HG02870 (cell line): ENCODE results near the gene SERPINB8.

Experiments
- ATAC-seq: cut with Tn5 transposase; IDR thresholded peaks from one replicate; pipeline ENCODE4 v1.9.1; 2021; ENCODE audit warnings: mild to moderate bottlenecking, moderate library complexity; ENCODE audit not compliant: unreplicated experiment

The SERPINB8 gene

DNA sequence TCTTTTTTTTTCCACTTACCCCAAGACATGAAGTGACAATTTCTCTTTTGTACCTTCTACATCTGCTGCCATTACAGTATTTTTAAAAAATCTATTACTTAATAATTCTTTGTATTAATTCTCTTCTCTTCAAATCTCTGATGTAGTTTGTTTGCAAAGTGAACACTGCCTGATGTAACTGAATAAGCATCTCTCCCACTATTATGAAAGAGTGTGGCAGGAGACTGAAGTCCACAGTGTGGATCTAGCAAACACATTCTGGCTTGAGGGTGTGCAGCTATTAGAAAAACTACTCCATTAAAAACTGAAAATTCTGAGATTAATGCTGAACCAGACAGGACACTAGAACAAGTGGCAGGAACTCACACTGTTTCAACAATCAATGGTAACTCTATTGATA lies 5.0 kb upstream of the SERPINB8 start:
- no peak for ATAC-seq

DNA sequence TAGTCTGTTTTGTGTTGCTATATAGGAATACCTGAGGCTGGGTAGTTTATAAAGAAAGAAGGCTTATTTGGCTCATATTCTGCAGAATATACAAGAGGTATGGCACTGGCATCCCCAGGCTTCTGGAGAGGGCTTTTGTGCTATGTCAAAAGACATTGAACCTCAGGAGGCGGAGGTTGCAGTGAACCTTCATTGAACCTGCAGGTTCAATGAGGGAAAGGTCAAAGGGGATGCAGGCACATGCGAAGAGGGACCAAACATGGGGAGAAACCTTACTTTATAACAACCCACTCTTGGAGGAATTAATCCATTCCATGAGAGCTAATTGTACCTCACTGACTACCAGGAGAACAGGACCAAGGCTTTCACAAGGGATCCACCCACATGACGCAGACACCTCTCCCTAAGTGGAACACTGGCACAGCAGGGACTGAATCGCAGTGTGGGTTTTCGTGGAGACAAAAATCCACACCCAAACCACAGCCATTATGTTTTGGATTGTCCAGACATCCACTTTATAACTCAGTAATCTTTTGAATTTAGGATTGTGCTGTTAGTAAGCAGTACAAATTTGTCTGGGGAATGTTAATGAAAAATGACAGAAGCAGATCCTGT lies 4.1 kb upstream of the SERPINB8 start:
- no peak for ATAC-seq

DNA sequence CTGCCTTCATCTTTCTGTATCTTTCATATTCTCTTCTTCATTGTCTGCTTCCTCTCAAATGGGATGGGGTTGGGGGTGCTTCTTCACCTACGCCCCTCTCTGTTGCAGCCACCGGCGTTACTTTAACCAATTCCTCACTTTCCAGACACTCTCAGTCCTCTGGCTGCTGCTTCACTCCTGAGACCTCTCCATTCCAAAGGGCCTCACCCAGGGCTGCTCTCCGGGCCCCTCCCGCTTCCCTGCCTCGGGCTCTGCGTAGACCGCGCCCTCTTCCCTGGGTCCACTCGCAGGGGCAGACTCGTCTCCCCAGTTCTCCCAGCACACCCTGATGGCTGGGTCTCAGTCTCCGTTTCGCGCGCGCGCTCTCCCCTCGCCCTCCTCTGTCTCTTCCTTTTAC lies 926 bp downstream of the SERPINB8 start:
- peak; percentile 0 for ATAC-seq

DNA sequence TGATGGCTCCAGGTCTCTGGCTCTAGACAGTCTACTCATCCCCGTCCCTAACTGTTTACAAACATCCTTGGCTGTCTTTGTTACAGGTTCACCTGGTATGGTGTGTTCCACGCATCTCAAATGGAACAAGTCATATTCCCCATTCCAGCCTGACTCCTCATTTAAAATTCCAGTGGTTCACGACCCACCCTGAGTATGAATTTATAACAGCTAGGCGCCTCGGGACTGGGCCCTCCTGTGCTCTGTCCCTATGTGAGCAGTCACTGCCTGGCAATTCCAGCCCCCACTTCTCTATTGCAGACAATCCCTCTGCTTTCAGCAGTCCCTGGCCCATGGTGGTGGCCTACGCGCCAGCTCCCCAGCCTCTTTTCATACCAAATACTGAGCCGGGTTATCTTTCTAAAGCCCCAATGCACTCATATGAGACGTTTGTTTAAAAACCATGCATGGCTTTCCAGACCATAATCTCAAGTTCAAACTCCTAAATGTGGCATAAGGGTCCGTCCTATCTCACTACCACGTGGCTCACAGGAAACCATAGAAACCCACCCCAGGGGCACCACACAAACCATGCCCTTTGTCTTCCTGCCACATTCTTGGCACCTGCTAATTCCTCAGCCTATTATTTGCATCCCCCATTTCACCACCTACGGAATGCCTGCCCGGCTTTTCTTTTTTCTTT lies 1.6 kb downstream of the SERPINB8 start:
- no peak for ATAC-seq

DNA sequence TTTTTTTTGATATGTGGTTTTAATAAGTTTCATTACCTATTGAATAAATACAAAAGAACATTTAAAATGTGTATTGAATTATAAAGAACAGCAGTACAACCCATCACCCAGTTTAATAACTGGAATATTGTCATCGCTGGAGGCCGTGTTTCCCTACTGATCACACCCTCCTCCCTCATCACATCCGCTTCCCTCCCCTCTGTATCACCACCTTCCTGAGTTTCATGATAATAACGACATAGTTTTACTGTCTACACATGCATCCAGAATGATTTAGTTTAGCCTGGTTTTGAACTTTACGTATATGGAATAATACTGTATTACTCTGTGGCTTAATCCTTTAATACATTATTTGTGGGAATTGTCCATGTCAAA lies 2.1 kb downstream of the SERPINB8 start:
- ATAC-seq: no peak

DNA sequence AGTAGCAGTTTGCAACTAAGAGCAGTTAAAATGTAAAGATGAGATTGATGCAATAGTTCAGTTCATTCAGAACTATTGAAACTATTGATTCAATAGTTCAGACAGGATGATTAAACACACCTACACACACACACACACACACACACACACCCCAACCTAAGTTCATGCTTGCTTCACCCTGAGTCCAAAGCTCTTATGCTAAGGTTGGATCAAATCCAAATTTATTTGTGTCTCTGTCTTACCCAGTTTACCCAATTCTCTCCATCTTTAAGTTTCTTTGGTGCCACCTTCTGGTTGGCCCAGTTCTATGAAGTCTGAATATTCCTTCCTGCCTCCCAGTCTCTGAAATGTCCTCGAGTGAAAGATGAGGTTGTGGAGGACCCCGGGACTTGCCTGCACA lies 5.1 kb downstream of the SERPINB8 start:
- no peak for ATAC-seq

DNA sequence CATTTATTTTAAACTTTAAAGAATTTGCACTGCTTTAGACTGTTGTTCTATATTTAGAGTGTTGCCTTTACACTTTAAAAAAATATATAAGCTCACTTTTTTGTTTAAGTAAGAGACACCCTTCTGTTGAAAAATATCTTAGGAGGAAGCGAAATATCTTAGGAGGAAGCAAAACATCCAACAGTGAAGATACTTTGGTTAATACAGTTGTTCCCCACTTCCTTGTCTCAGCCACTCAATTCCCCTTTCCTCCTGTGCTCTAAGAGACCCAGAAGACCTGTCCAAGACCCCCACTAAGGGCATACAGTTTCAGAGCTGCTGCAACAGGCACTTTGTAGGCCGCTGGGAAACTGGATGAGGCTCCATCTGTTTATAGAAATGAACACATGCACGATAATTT lies 5.7 kb downstream of the SERPINB8 start:
- peak; percentile 43 for ATAC-seq

DNA sequence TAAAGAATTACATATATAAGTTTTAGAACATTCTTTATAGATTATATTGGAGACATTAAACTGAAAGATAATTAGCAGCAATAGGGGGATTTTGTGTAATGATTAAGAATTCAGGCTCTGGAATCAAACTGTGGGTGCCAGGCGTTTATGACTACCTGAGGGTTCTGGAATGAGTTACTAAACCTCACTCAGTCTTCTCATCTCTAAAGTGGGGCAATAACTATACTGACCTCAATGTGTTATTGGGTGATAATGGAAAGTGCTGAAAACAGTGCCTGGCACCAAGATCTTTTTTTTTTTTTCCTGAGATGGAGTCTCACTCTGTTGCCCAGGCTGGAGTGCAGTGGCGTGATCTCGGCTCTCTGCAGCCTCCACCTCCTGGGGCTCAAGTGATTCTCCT lies 7.2 kb downstream of the SERPINB8 start:
- ATAC-seq: no peak

DNA sequence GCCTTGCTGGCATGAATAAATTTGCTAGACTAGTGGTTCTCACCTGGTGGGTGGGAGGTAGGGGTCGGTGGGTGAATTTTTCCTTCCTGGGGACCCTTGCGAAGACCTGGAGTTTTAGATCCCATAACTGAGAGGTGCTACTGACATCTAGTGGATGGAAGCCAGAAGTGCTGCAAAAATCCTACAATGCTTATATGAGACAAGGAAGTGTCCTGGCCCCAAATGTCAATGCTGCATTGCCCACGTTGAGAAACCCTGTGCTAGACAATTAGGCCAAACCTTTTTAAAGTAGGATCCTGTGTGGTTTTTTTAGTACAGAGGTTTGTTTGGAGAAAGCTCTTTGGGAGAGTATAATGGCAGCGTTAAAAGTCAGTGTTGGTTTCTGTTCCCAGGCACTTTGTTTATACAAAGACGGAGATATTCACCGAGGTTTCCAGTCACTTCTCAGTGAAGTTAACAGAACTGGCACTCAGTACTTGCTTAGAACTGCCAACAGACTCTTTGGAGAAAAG lies 9.6 kb downstream of the SERPINB8 start:
- peak; percentile 35 for ATAC-seq

DNA sequence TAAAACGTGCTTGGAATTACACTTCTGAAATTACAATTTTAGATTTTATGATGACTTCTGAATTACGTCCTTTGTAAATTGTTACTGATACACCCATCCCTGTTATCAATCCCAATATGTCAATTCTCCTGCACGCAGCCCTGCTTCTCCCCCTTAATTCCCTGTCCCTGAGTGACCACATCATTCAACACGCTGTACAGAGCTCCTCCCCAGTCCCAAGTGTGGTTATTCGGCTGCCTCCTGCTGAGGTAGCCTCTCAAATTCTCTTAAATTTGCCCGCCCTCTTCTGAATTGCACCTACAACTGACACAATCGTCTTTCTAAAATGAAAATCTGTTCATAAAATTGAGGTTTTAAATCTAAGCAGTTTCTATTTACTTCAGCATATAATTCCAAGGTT lies 10.1 kb downstream of the SERPINB8 start:
- ATAC-seq: no peak

DNA sequence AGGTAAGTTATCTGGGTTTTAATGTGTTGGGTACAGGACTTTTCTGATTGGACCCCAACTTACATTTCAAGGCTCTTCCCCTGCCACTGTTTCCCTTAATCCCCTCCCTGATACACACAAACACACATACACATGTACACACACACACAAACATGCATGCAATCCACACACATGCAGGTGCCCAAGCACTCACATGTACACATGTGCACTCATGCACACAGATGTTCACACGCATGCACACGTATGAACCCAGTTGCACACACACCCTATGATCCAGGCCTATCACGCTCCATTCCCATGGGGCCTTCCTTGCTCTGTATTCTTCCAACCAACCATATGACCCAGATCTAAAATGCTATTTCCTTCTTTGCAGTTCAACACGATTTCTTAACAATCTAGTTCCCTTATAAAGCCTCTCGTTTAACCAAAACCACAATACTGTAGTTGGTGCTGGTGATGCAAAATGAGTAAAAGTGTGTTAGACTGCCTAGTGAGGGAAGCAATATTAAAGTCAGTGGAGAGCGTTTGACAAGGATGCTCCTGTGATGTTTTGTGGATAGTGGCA lies 11.1 kb downstream of the SERPINB8 start:
- no peak for ATAC-seq

DNA sequence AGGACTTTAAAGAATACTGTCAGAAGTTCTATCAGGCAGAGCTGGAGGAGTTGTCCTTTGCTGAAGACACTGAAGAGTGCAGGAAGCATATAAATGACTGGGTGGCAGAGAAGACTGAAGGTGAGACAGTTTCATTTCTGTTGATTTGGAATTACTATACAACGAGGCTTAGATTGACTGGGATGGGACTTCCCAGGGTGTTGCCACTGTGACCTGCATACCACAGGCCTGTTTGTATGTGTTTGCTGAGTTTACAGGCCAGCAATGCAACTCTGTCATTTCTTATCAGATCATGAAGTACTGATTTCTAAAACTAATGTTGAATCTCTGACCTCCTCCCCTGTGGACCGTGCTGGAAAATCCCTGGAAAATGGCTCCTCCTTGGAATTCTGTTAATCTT lies 11.8 kb downstream of the SERPINB8 start:
- peak; percentile 51 for ATAC-seq

DNA sequence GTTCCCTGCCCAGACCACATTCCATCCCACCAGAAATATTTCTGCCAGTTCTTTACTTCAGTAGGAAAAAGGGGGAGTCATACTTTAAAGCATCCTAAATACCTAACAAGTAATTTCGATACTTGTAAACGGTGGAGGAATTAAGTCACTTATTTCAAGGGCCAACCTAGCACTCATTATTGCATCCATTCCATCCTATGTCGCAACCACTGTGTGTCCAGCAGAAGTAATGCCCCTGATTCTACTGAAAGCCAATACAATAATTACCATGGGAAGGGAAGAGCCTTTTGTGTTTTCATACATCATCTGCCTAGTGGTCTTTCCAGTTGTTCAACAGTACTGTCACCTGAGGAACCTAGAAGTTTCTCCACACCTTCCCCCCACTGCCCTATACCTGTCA lies 12.5 kb downstream of the SERPINB8 start:
- ATAC-seq: no peak

DNA sequence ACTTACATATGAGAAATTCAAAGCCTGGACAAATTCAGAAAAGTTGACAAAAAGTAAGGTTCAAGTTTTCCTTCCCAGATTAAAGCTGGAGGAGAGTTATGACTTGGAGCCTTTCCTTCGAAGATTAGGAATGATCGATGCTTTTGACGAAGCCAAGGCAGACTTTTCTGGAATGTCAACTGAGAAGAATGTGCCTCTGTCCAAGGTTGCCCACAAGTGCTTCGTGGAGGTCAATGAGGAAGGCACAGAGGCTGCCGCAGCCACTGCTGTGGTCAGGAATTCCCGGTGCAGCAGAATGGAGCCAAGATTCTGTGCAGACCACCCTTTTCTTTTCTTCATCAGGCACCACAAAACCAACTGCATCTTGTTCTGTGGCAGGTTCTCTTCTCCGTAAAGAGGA lies 17.0 kb downstream of the SERPINB8 start:
- no peak for ATAC-seq

DNA sequence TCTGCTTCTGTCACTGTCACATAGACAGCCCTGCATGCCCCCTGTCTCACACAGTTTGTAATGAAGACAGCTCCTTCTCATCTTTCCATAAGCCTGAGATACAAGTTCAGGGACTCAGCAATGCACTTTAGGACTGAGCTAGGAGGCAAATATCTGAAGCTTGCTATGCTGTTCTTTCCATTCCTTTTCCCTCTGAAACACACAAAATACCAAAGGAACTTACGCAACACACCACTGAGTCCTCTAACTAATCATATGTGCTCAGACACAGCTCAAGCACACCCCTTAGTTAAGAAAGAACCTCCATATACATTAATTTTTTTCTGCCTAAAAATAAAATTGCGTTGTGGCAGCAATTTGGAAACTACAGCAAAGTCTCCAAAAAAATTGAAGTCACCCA lies 17.9 kb downstream of the SERPINB8 start:
- no peak for ATAC-seq

DNA sequence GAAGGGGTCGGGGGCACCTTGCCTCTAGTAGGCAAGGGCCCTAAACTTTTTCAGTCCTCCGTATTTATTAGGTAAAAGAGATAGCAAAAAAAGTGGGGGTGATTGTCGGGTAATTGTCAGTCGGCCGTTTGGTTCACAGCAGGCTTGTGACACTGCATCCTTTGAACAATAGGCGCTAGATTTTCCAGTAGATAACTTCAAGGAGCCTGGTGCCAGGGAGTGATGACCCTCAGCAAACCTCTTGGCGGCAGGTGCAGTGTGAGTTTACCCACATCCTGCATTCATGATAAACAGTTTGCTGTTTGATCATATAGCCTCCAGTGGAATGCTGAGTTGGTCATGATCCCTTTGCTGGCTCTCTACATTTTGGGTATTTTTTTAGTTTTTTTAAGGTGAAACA lies 22.9 kb downstream of the SERPINB8 start:
- no peak for ATAC-seq

DNA sequence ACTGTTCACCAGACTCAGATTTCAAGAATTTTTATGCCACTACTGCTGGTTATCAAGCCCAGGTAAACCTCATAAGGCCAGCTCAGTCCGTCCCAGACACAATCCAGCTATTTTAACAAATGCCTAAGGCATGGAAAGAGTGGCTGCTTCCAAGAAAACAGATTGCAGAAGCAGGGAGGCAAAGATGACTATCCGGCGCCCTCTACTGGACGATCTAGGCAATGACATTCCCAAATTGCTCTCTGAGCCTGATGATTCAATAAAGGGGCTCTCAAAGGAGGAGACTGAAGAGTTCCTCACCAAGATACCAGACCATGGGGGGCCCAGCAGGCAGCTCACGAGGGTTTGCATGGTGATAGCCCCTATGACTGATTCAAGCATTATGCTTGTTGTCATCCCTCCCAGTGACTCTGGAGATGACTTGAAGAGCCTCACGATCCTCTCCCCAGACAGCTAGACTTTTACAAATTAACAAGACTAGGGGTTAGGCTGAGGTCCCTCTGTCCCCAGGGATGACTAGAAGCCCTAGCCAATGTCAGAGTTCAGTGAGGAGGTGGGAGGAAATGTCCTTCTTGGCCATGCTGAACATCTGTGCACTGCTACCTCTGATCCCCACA lies 25.0 kb downstream of the SERPINB8 start:
- ATAC-seq: no peak

DNA sequence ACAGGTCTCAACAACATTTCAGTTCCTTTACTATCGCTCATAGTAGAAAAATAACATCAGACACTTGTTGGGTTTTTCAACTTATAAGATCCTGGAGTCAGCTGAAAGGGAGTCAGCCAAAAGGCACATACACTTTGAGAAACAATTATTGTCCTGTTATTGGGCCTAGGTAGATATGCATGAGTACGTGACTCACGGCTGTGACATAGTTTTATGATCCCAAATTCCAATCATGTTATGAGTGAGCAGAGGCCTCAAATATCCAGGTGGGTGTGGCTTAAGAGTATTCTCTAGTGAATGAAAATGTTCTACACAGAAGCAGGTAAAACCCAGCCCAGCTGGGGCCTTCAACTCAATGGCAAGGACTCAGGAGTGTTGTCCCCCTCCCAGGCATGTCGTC lies 27.2 kb downstream of the SERPINB8 start:
- no peak for ATAC-seq

DNA sequence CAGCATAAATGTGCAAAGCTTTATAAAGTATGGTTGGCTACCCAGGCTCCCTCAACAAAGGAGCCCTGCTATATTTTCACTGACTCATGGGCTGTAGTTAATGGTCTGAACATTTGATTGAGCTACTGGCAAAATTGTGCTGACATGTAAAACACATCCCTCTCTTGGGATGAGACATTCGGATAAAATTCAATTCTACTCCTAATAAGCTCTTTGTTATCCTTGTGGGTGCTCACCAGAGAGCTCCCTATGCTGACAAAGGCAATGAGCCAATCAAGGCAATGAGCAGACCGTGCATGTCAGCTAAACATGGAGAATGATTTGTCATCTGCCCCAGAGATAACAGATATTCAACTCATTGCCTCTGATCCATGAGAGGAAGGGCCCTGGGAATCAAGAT lies 27.7 kb downstream of the SERPINB8 start:
- ATAC-seq: no peak

DNA sequence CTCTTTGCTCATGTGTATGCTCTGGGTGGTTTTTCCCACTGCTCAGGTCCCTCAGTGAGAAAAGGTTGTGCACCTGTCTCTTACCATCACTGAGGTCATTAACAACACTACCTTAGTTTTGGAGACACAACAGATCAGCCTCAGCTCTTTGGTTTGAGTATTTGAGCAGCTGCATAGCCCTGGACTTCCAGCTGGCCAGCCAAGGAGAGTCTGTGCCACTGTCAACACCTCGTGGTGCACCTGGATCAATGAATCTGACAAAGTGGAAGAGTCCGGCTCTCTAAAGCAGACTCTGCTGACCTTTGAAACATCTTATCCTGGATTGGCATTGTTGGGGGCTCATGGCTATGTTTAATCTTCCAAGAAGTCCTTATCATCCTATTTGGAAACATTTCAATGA lies 30.0 kb downstream of the SERPINB8 start:
- ATAC-seq: no peak

DNA sequence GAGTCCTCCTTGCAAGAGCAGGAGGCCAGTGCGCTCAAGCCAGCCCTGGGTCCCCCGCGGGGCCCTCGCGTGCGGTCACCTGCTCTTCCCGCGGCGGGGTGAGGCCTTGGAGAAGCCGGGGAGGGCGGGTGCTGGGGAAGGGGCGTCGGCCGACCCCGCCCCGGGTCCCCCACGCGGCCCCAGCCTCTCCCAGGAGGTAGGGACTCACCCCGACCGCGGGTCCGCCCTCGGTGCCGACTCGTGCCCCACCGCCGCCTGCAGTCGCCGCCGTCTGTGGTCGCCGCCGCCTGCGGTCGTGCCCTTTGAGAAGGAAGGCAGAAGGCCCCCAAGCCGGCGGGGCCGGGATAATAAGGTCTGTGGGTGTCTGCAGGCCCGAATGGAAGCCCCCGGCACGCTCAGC lies 32.7 kb downstream of the SERPINB8 start:
- no peak for ATAC-seq

DNA sequence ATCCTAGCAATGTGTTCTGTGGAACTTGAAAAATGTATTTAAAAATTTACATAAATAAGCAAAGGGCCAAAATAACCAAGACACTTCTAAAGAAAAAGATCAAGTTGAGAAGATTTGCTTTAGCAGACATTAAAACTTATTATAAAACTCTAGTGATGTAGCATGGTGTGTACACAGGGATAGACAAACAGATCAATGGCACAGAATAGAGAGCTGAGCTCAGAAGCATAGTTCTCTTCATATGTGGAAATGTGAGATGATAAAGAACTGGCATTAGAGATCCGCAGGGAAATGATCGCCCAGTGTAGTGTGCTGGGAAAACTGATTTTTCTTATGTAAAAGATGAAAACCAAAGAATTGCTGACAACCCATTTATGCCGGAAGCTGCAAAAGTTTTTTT lies 39.4 kb downstream of the SERPINB8 start:
- ATAC-seq: no peak
